Karpas-422 (cell line): Measurements from ENCODE around the gene DDX27. TPM values are rescaled to one million over a fixed set of nuclear protein-coding genes. Genes with fewer than 3 reads are reported as not detected.

Experiments used
- DNase-seq: peaks from one replicate; pipeline ENCODE4 v3.0.0-alpha.2; 2015
- H2AFZ ChIP-seq: fragments of 200-600 bp; sonication (generic); 2 replicates; pipeline ENCODE4 v1.6.1; 2014; ENCODE audit warnings: antibody characterized with exemption, low read length, mixed read lengths
- H3K27ac ChIP-seq: fragments of 200-600 bp; sonication (generic); 2 replicates; pipeline ENCODE4 v1.5.1; 2014; ENCODE audit warnings: mild to moderate bottlenecking, low read length, moderate library complexity
- H3K27me3 ChIP-seq: fragments of 200-600 bp; sonication (generic); 2 replicates; pipeline ENCODE4 v1.6.1; 2014; ENCODE audit warnings: low read length, mixed read lengths
- H3K36me3 ChIP-seq: fragments of 200-600 bp; sonication (generic); 2 replicates; pipeline ENCODE4 v1.6.1; 2014; ENCODE audit warnings: low read length, mixed read lengths; ENCODE audit not compliant: insufficient read depth
- H3K4me1 ChIP-seq: fragments of 200-600 bp; sonication (generic); 2 replicates; pipeline ENCODE4 v1.6.1; 2014; ENCODE audit warnings: mild to moderate bottlenecking, low read length, mixed read lengths
- H3K4me2 ChIP-seq: fragments of 200-600 bp; sonication (generic); 2 replicates; pipeline ENCODE4 v1.6.1; 2014; ENCODE audit warnings: low read length, low read depth, mild to moderate bottlenecking; ENCODE audit not compliant: poor library complexity, severe bottlenecking
- H3K4me3 ChIP-seq: fragments of 200-600 bp; sonication (generic); 2 replicates; pipeline ENCODE4 v1.5.1; 2014; ENCODE audit warnings: mild to moderate bottlenecking, antibody characterized with exemption, low read length, mixed read lengths
- H3K79me2 ChIP-seq: fragments of 200-600 bp; sonication (generic); 2 replicates; pipeline ENCODE4 v1.6.1; 2014; ENCODE audit warnings: mild to moderate bottlenecking, low read length, mixed read lengths
- H3K9ac ChIP-seq: fragments of 200-600 bp; sonication (generic); 2 replicates; pipeline ENCODE4 v1.6.0; 2014; ENCODE audit warnings: low read length
- H3K9me2 ChIP-seq: fragments of 200-600 bp; sonication (generic), shearing (Covaris generic); replicated peaks from 2 replicates; pipeline ENCODE4 v1.6.0; 2014; ENCODE audit warnings: mild to moderate bottlenecking, low read length, moderate library complexity; ENCODE audit not compliant: insufficient read depth
- H3K9me3 ChIP-seq: fragments of 300-700, 200-600 bp; sonication (generic); 2 replicates; pipeline ENCODE4 v1.6.1; 2014; ENCODE audit warnings: low read length, mixed read lengths
- H4K20me1 ChIP-seq: fragments of 200-600 bp; sonication (generic); 2 replicates; pipeline ENCODE4 v1.6.1; 2014; ENCODE audit warnings: mild to moderate bottlenecking, antibody characterized with exemption, low read length, low read depth; ENCODE audit not compliant: insufficient read depth
- total RNA-seq: library from RNA; depleted of rRNA; stranded (reverse); fragments of >200 nt; shearing (Covaris generic); gene quantifications from 2 replicates; pipeline ENCODE4 v1.2.3, GENCODE V29; 2014; ENCODE audit warnings: low replicate concordance

DDX27 gene
- total RNA-seq, 1 experiment from 2014 or later: 34.5 TPM

- Histone ChIP-seq H3K4me2 (no peak overlapping the region), H4K20me1 (peaks cover 4% of the 10 kb centered on the region; the same call in 1 of the 2 replicates), H3K27me3 (no peaks in the 10 kb centered on the region), H3K9me2 (no peaks in the 10 kb centered on the region), H3K9me3 (no peaks in the 10 kb centered on the region), H3K79me2 (peaks cover 77% of the 10 kb centered on the region), H3K4me1 (peaks cover 19% of the 10 kb centered on the region), H3K27ac (no peak overlapping the region), H3K9ac (no peak overlapping the region), H3K36me3 (peaks cover 59% of the 10 kb centered on the region), H3K4me3 (no peak overlapping the region), H2AFZ (no peak overlapping the region)
- DNase-seq: no peak
Observed at GRCh38 chr20:49273696-49274277, 54.6 kb downstream of the DDX27 start.

GRCh38 chr20:49275216-49275615 is 56.0 kb downstream of the DDX27 start:
- Histone ChIP-seq H3K79me2 (peaks cover 77% of the 10 kb centered on the region), H3K9ac (no peak overlapping the region), H3K4me2 (no peak overlapping the region), H4K20me1 (no peaks in the 10 kb centered on the region), H3K27ac (peak overlapping the region; percentile 93; the same call in 1 of the 2 replicates), H3K9me3 (peaks cover 8% of the 10 kb centered on the region), H3K4me1 (peaks cover 33% of the 10 kb centered on the region), H3K4me3 (no peak overlapping the region), H2AFZ (no peak overlapping the region), H3K27me3 (no peaks in the 10 kb centered on the region), H3K36me3 (peaks cover 59% of the 10 kb centered on the region), H3K9me2 (no peaks in the 10 kb centered on the region)
- no peak for DNase-seq

GRCh38 chr20:49275636-49276035 is 56.4 kb downstream of the DDX27 start:
- H3K9ac ChIP-seq: peak overlapping the region; percentile 94
- DNase-seq: no peak
- H3K36me3 ChIP-seq: peaks cover 59% of the 10 kb centered on the region
- peak overlapping the region; percentile 93 for H3K27ac ChIP-seq
- H3K79me2 ChIP-seq: peaks cover 77% of the 10 kb centered on the region
- no peak overlapping the region for H2AFZ ChIP-seq
- peak overlapping the region; percentile 90 for H3K4me2 ChIP-seq
- H3K9me3 ChIP-seq: peaks cover 12% of the 10 kb centered on the region
- peak overlapping the region; percentile 85; the same call in 1 of the 2 replicates for H3K4me3 ChIP-seq
- H3K4me1 ChIP-seq: peaks cover 35% of the 10 kb centered on the region
- H3K27me3 ChIP-seq: no peaks in the 10 kb centered on the region
- peaks cover 2% of the 10 kb centered on the region; the same call in 1 of the 2 replicates for H4K20me1 ChIP-seq
- H3K9me2 ChIP-seq: no peaks in the 10 kb centered on the region

- Histone ChIP-seq H2AFZ (no peak overlapping the region), H3K4me1 (peaks cover 41% of the 10 kb centered on the region), H3K36me3 (peaks cover 59% of the 10 kb centered on the region), H3K9me2 (no peaks in the 10 kb centered on the region), H3K9ac (peak overlapping the region; percentile 94), H3K4me3 (peak overlapping the region; percentile 85), H3K27me3 (no peaks in the 10 kb centered on the region), H3K27ac (peak overlapping the region; percentile 93), H4K20me1 (peaks cover 3% of the 10 kb centered on the region; the same call in 1 of the 2 replicates), H3K79me2 (peaks cover 77% of the 10 kb centered on the region), H3K4me2 (peak overlapping the region; percentile 90), H3K9me3 (peaks cover 18% of the 10 kb centered on the region)
- DNase-seq: peak; percentile 92
Observed at GRCh38 chr20:49276161-49276960, 57.1 kb downstream of the DDX27 start.

- no peaks in the 10 kb centered on the region for H3K9me2 ChIP-seq
- no peak overlapping the region for H2AFZ ChIP-seq
- peaks cover 59% of the 10 kb centered on the region for H3K36me3 ChIP-seq
Observed at GRCh38 chr20:49276961-49277785, 58.0 kb downstream of the DDX27 start.

GRCh38 chr20:49277786-49278035 is 58.5 kb downstream of the DDX27 start:
- Histone ChIP-seq H3K4me1 (peaks cover 46% of the 10 kb centered on the region), H3K79me2 (peaks cover 77% of the 10 kb centered on the region), H2AFZ (no peak overlapping the region), H3K27me3 (no peaks in the 10 kb centered on the region), H3K4me3 (peak overlapping the region; percentile 85), H4K20me1 (peaks cover 8% of the 10 kb centered on the region; the same call in 1 of the 2 replicates), H3K36me3 (peaks cover 60% of the 10 kb centered on the region), H3K27ac (peak overlapping the region; percentile 93), H3K4me2 (peak overlapping the region; percentile 90), H3K9me2 (no peaks in the 10 kb centered on the region), H3K9ac (peak overlapping the region; percentile 94), H3K9me3 (peaks cover 20% of the 10 kb centered on the region)
- no peak for DNase-seq

More at GRCh38 chr20:49276961-49277785, 58.0 kb downstream of the DDX27 start:
- Histone ChIP-seq H4K20me1 (peaks cover 4% of the 10 kb centered on the region; the same call in 1 of the 2 replicates), H3K4me2 (peak overlapping the region; percentile 90), H3K27me3 (no peaks in the 10 kb centered on the region), H3K4me3 (peak overlapping the region; percentile 85), H3K9me3 (peaks cover 20% of the 10 kb centered on the region), H3K4me1 (peaks cover 45% of the 10 kb centered on the region), H3K9ac (peak overlapping the region; percentile 94), H3K27ac (peak overlapping the region; percentile 93), H3K79me2 (peaks cover 78% of the 10 kb centered on the region)
- no peak for DNase-seq

GRCh38 chr20:49278036-49278817 is 59.0 kb downstream of the DDX27 start, which contains the start of gene ZNFX1:
Gene ZNFX1, minus strand, starts transcription at chr20:49278057. Its CDS starts 2,218 bp downstream, at chr20:49275839.
- H3K9ac ChIP-seq: peak within 1 kb of the TSS; percentile 94
- H3K9me3 ChIP-seq: peaks cover 20% of the 10 kb centered on the region
- H3K79me2 ChIP-seq: peaks cover 81% of the 10 kb centered on the region
- H3K27me3 ChIP-seq: no peaks in the 10 kb centered on the region
- H3K4me1 ChIP-seq: peaks cover 51% of the 10 kb centered on the region
- peaks cover 8% of the 10 kb centered on the region; the same call in 1 of the 2 replicates for H4K20me1 ChIP-seq
- peak within 1 kb of the TSS; percentile 90 for H3K4me2 ChIP-seq
- peak within 1 kb of the TSS; percentile 93 for H3K27ac ChIP-seq
- no peaks in the 10 kb centered on the region for H3K9me2 ChIP-seq
- DNase-seq: peak; percentile 99
- H3K36me3 ChIP-seq: peaks cover 62% of the 10 kb centered on the region
- no peak within 1 kb of the TSS for H2AFZ ChIP-seq
- H3K4me3 ChIP-seq: peak within 1 kb of the TSS; percentile 85
